Skeletal muscle cell (primary cell): ENCODE data around the gene LACC1.
A peak's percentile ranks its signal among the peaks of the same experiment; 100 is the strongest.

Experiments used
- DNase-seq: peaks from one replicate; pipeline ENCODE4 v3.0.0-alpha.2; 2010; ENCODE audit warnings: low read depth
- H3K4me3 ChIP-seq: 2 replicates; pipeline ENCODE4 v1.5.1; 2011; ENCODE audit warnings: low read depth, mild to moderate bottlenecking, control low read depth, low read length, moderate library complexity

LACC1 gene

DNA sequence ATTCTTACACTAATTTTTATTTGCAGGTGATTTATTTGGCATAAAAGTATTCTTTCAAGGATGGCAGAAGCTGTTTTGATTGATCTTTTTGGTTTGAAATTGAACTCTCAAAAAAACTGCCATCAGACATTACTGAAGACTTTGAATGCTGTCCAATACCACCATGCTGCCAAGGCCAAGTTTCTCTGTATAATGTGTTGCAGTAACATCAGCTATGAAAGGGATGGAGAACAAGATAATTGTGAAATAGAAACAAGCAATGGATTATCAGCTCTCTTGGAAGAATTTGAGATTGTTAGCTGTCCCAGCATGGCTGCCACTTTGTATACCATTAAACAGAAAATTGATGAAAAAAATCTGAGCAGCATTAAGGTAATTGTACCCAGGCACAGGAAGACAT is 1.2 kb downstream of the LACC1 start:
- DNase-seq: no peak
- no peak overlapping the region for H3K4me3 ChIP-seq

DNA sequence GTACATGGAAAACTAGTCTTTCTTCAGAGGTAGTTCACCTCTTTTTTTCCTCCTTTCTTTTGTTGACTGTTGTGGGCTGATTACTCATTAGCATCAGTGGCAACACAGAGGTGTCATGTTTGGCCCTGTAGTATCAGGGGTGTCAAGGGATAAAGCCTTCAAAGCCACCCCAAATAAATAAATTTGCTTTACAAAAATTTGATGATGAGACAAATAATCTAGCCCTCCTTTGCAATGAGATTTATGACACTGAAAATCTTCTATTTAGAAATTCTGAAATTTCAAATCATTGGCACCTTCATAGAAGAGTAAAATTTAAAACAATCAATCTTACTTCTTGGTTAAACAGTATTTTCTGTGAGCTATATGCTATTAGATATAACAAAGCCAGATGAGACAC is 1.9 kb downstream of the LACC1 start:
- no peak for DNase-seq
- no peak overlapping the region for H3K4me3 ChIP-seq

DNA sequence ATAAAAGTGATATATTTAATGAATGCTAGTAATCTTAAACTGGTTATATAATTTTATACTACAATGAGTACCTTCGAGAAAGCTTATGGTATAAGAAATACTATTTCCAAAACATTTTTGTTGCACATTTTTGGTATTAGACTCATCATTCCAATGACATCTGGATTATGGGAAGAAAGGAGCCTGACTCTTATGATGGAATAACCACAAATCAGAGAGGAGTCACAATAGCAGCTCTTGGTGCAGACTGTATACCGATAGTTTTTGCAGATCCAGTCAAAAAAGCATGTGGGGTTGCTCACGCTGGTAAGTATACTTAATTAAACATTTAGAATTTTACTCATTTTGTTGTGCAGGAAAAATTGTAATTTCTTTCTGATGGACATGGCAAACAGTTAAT is 3.9 kb downstream of the LACC1 start:
- no peak for DNase-seq
- H3K4me3 ChIP-seq: no peak overlapping the region

DNA sequence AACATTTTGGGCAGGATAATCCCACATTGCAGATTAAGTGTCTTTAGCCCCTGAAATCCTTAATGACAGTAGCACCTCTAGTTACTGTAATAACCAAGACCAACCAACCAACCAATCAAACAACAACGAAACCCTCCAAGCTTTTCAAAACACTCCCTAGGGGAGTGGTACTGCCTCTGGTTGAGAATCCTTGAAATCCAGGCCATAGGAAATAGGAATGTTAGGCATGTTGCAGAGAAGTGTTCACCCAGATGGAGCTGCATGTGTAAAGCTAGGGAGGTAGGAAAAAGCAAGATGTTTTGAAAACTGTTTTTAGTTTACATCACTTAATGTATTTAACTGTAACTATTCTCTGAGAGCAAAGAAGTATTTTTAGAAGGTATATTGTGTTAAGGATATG is 4.5 kb downstream of the LACC1 start:
- DNase-seq: no peak

DNA sequence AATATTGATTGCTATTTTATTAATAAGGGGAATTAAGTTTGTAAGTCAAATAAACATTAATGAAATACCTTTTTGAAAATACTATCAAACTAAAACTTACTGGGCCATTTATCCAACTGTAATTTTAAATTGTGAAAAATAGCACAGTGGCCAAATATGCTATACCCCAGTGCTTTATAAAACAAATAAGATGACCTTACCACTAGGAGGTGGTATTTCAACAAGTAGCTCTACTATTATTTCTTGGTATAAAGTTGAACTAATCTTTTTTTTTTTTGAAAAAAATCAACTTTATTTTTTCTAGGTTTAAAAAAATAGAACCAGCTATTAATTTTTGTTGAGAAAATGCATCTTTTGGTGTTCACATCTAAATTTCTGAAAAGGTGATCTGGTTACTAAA is 14.7 kb downstream of the LACC1 start:
- DNase-seq: no peak
- no peak overlapping the region for H3K4me3 ChIP-seq

More for the DNA sequence above, 4.5 kb downstream of the LACC1 start:
- no peak overlapping the region for H3K4me3 ChIP-seq

DNA sequence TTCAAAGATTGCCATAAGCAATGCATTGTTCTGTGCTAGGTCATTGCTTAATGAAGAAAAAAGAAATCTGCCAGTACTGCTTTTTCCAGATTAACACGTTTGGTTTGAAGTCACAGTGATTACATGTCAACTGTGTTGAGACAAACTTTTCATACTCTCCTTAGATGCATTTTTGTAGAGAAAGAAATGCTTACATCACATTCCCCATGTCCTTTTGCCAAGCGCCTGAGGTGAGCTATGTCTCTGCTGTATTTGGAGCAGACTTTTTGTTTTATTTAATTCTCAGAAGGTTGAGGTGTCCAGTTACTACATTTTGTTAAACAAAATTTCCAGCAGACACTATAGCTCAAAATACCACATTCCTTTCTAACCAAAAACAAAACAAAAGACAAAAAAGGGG is 16.2 kb downstream of the LACC1 start:
- H3K4me3 ChIP-seq: no peak overlapping the region
- DNase-seq: no peak

DNA sequence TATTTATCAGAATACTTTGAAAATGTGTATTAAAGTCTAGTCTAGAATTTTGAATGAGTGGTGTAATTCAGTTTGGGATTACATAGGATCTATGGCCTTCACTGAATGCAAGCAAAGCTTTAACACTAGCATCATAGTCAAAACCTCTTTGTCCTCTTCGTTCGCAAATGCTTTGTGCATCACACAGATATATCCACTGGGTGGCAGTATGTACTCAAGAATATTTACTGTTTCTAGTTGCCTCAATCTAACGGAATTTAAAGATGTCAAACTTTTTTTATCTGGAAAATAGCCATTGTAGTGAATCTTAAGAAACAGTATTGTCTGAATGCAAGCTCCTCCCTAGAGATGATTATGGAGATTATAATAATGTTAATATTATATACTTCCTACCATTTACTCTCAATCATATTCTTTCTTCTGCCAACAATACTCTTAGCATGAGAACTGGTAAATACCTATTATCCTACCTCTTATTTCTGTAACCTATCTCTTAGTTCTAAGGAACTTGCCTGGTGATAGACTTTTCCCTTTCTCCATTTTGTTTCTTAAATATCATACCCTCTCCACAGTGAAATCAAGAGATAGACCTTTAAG is 25.8 kb downstream of the LACC1 start:
- DNase-seq: no peak
- H3K4me3 ChIP-seq: no peak overlapping the region

DNA sequence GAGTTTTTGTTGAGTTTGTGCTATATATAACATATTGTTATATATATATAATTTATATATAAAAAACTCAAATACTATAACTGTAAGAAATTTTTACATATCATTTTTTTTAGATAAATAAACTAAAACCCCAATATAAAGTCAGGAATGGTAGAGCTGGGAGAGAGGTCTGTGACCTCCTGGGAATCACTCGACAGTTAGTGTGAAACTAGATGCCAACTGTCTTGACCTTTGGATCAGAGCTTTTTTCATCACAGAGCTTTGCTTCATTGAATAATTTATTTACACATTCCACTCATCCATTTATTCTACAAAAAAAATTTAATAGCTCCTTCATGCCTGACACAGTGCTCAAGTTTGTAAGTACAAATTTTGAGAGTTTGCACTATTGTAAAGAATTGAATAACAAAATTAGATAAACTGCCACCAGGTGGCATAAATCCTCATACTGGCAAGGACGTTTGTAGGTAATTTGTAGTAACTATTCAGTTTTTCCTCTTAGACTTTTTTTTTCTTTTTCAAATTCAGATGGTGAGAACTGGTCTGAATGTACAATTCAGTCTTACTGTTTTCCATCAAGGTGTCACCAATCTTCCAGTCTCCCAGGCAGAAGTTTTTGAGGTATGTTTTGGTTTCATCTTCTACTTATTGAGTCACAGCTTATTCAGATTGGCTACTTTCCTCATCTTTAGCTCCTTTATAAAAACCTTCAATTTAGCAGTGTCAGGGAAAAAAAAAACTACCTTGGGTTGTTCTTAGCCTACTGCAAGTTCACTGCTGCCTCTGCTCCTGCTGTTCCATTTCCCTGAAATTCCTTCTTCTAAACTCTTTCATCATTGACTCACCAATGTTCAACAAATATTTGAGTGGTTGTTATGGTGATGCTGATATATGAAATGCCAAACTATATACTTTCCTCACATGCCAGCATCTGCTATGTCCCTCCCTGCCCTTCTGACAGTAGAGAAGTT is 28.7 kb downstream of the LACC1 start:
- DNase-seq: peak; percentile 22
- H3K4me3 ChIP-seq: no peak overlapping the region

DNA sequence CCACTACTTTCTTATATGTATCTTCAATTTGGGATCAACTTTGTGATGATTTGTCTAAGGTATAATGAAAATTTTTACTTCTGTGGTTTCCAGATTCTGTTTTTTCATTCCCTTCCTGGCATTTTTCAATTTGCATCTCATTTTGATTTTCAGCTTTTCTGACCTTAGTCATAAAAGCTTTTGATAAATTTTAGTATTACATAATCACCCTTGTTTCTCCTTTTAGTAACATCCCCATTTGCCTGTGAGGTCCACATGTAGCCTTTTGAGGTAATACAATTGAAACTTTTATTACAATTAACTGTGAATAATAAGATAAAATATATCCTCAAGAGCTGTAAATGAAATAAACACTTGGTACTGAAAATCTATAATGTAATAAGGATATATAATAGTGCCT is 31.2 kb downstream of the LACC1 start:
- DNase-seq: no peak
- H3K4me3 ChIP-seq: no peak overlapping the region

DNA sequence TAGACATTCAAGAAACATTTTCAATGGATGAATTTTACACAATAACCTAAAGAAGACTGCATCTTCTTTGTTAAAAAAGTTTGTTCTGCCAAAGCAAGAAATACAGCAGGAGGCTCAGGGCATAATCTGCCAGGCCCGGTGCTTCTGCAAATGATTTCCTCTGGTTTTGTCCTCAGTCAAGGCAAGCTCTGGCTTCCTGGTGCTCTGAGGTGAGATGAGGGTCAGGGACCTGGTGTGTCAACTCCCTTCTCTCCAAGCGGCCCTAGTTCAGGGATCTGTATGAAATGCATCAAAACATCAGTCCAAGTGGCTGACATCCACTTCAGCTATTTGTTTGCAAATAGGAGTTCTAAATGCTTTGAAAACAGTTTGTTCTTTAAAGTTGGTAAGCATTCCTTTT is 31.6 kb downstream of the LACC1 start:
- no peak for DNase-seq
- H3K4me3 ChIP-seq: no peak overlapping the region

DNA sequence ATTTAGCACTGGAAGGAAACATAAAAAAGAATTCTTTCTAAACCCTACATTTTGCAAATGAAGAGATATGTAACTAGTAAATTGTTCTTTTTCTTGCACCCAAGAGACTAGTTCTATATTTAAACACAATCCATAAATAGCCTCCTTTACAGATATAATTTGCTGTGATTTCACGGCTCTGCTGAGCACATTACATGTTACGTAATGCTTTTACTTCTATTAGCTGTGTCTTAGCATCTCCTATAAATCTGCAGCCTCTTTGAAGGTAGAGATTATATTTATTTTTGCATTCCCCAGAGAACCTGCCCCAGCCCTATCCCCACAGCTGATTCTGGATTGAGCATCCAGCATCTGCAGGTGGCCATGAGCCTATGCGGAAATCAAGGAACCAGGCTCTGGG is 32.2 kb downstream of the LACC1 start:
- no peak for DNase-seq
- H3K4me3 ChIP-seq: no peak overlapping the region

DNA sequence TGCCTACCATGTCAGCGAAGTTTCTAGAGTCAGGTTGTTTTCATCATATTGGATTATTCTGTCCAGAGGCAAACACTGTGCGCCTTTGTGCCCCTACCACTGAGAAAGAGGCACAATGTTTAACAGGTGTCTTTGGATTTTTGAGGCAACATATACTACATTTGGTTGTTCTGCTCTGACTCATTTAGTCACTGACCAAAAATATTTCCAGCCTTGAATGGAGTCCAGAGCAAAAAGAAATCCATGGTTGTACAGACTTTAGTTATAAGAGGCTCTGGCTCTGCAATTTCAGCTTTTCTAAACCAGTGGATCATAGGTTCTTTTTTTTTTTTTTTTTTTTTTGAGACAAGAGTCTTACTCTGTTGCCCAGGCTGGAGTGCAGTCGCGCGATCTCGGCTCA is 35.7 kb downstream of the LACC1 start:
- H3K4me3 ChIP-seq: no peak overlapping the region
- no peak for DNase-seq

DNA sequence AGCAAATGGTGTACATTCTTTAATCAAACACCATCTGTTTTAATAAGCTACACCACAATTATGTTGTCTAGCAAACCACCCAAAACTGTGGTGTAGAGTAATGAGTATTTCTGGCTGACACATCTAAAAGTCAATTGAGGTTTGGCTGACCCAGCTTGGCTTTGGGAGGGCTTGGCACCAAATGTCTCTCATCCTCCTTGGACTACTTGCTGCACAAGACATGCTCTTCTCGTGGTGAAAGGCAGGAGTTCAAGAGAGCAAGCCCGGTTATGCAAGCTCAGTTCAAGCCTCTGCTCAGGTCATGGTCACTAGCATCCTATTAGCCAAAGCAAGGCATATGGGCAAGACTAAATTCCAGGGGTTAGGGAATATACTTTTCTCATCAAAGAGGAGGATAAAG is 37.1 kb downstream of the LACC1 start:
- H3K4me3 ChIP-seq: no peak overlapping the region
- no peak for DNase-seq

DNA sequence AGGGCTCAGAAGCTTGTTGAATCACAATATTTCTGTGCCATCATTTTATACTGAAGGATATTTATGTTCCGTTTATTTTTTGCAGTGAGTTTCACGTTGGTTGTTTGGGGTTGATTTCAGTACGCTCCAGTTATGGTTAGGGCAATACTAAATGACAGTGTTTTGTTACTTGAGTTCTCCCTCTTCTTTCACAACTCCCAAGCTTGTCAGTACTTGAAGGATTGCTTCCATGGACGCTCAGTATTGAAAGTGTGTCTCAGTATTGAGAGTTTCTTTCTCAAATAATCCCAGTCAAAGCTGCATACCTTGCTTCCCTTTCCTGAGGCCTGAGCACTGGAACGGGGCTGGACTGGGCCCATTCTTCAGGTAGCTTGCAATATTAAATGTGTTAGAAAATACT is 38.9 kb downstream of the LACC1 start:
- no peak for DNase-seq
- H3K4me3 ChIP-seq: no peak overlapping the region

DNA sequence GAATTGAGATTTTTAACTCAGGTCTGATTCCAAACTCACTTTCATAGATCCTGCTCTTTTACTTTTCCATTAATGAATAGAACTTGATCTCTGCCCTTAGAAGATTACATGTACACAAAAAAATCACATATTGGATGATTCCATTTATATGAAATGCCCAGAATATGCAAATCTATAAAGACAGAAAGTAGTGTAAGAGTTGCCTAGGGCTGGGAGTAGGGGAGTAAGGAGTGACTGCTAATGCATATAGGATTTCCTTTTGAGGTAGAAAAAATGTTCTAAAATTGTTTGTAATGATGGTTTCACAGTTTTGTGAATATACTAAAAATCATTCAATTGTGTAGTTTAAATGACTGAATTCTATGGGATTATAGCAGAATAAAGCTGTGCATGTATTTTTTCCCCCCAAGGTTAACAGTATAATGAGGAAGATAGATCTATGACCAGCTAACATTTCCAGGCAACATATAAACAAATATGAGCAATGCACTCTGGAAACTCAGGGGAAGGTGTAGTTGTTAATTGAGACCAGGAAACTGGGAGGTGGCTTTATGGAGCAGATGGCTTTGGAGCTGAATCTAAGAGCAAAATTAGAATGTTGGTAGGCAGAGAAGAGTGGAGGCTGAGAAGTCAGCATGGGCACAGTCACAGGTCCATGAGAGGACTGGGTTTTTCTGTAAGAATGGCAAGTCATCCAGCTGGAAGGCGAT is 41.4 kb downstream of the LACC1 start:
- H3K4me3 ChIP-seq: no peak overlapping the region
- DNase-seq: no peak

DNA sequence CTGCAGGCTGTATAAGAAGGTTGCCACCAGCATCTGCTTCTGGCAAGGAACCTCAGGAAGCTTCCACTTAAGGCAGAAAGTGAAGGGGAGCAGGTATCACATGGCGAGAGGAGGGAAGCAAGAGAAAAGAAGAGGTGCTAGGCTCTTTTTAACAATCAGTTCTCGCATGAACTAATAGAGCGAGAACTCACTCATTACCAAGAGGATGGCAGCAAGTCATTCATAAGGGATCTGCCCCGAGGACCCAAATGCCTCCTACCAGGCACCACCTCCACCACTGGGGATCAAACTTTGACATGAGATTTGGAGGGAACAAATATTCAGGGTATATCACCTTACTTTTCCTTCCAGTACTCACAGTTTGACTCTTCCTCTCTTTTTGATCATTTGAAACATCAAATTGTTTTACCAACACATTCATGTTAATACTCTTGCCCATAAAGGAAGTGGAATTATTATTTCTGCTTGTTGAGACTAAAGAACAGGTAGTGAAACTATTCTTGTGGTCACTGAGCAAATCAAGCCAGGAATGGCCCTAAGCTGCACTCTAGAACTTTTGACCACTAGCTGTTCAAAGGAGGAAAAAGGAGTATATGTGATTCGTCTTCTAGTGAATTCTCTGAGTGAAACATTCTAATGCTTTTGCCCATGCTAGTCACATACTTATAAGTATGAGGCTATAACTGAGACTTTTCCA is 45.0 kb downstream of the LACC1 start:
- DNase-seq: no peak

DNA sequence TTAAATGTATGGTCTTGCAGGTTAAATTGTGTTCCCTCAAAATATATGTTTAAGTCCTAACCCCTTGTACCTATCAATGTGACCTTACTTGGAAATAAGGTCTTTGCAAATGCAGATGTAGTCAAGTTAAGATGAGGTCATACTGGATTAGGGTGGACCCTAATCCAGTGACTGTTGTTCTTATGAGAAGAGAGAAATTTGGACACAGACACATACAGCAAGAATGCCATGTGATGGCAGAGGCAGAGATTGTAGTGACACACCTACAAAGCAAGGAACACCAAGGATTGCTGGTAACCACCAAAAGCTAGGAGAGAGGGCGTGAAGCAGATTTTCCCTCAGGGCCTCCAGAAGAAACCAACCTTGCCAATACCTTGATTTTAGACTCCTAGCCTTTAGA is 50.2 kb downstream of the LACC1 start:
- no peak overlapping the region for H3K4me3 ChIP-seq
- no peak for DNase-seq

More for the DNA sequence above, 45.0 kb downstream of the LACC1 start:
- no peak overlapping the region for H3K4me3 ChIP-seq

DNA sequence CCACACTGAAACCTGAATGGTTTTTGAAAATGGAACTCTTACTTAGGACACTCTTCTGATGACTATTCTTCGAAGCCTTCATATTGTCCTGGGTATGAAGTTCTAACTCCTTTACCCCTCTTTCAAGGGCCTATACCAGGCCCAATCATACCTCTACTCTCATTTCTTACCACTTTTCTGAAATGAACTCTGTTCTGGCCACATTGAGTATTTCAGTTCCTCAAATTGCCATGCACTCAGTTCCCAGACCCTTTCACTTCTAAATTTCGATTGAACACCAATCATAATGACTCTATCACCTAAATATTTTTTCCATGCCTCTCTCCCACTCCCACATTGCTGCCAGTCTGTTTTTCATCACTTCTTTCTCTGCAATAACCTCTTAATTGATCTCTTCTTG is 53.7 kb downstream of the LACC1 start:
- no peak for DNase-seq
- H3K4me3 ChIP-seq: no peak overlapping the region

DNA sequence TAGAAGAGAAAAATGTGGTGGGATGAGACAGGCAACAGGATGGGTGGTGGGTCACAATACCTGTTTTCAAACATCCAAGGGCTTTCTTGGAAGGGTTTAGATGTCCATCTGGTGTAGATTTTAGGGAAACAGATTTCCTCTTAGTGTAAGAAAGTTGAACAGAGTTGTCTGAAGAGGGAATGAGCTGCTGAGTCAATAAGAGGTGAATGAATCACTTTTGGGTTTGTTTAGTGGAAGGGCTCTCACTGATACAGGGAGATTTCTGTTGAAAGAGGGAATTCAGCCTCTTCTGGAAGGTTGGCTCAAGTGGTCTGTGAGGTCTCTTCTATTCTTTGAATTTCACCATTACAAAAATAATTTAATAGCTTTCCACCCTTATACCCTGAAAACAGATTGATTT is 54.6 kb downstream of the LACC1 start:
- no peak for DNase-seq

DNA sequence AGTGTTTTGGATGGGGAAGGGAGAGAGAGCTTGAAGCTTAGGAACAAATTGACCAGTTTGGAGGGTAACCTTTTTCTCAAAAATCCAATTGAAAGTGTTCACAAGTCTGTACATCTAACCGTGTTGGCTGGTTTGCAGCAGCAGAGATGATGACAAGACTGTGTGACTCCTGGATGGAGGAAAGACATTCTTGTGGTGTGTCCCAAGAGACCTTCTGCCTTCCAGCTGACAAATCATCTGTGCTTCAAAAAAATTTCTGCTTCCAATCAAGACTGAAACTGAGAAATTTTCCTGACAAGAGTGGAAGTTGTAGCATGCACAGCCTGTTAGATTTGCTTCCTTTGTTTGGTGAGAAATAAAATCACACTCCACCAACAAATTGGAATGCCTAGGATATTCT is 56.2 kb downstream of the LACC1 start:
- H3K4me3 ChIP-seq: no peak overlapping the region
- DNase-seq: no peak

More for the DNA sequence above, 54.6 kb downstream of the LACC1 start:
- no peak overlapping the region for H3K4me3 ChIP-seq
